ENCODE data around the gene DLK1.

Gene DLK1

GRCh38 chr14:100693877-100694578 lies 32.7 kb upstream of the DLK1 start:
- no peak for DNase-seq (ENCODE audit: low spot score)

GRCh38 chr14:100694579-100695422 lies 31.9 kb upstream of the DLK1 start:
- no peak for DNase-seq (ENCODE audit: low spot score)

- DNase-seq (ENCODE audit: low spot score): no peak
Observed at GRCh38 chr14:100695423-100695738, 31.3 kb upstream of the DLK1 start.

- no peak for DNase-seq (ENCODE audit: low spot score)
Observed at GRCh38 chr14:100696008-100696407, 30.7 kb upstream of the DLK1 start.

GRCh38 chr14:100696590-100696989 lies 30.1 kb upstream of the DLK1 start:
- no peak for DNase-seq (ENCODE audit: low spot score)

- DNase-seq (ENCODE audit: low spot score): no peak
Observed at GRCh38 chr14:100698066-100698465, 28.6 kb upstream of the DLK1 start.

- DNase-seq (ENCODE audit: low spot score): no peak
Observed at GRCh38 chr14:100698666-100699448, 27.8 kb upstream of the DLK1 start.

GRCh38 chr14:100701314-100701713 lies 25.4 kb upstream of the DLK1 start:
- DNase-seq (ENCODE audit: low spot score): no peak

GRCh38 chr14:100702590-100702989 lies 24.1 kb upstream of the DLK1 start:
- no peak for DNase-seq (ENCODE audit: low spot score)

GRCh38 chr14:100703386-100704220 lies 23.1 kb upstream of the DLK1 start:
- no peak for DNase-seq (ENCODE audit: low spot score)

- no peak for DNase-seq (ENCODE audit: low spot score)
Observed at GRCh38 chr14:100706200-100706599, 20.5 kb upstream of the DLK1 start.

GRCh38 chr14:100706860-100707259 lies 19.8 kb upstream of the DLK1 start:
- DNase-seq (ENCODE audit: low spot score): no peak

- DNase-seq (ENCODE audit: low spot score): no peak
Observed at GRCh38 chr14:100708425-100709288, 18.0 kb upstream of the DLK1 start.

- DNase-seq (ENCODE audit: low spot score): no peak
Observed at GRCh38 chr14:100709289-100710284, 17.1 kb upstream of the DLK1 start.

GRCh38 chr14:100710391-100710790 lies 16.3 kb upstream of the DLK1 start:
- DNase-seq (ENCODE audit: low spot score): no peak

GRCh38 chr14:100710826-100711462 lies 15.7 kb upstream of the DLK1 start:
- DNase-seq (ENCODE audit: low spot score): no peak

GRCh38 chr14:100711493-100711892 lies 15.2 kb upstream of the DLK1 start:
- DNase-seq (ENCODE audit: low spot score): no peak

- DNase-seq (ENCODE audit: low spot score): no peak
Observed at GRCh38 chr14:100712490-100712889, 14.2 kb upstream of the DLK1 start.

GRCh38 chr14:100713705-100714104 lies 13.0 kb upstream of the DLK1 start:
- no peak for DNase-seq (ENCODE audit: low spot score)
